GM21619 (cell line): ENCODE measurements around the gene ANKRD44.
A peak's percentile ranks its signal among the peaks of the same experiment; 100 is the strongest.
"Not testable (repeated sequence)": the region's sequence is repeated elsewhere in the genome, so short reads cannot be mapped to it uniquely, and the experiment has no call there.

Experiments used
- ATAC-seq: cut with Tn5 transposase; IDR thresholded peaks from one replicate; pipeline ENCODE4 v1.9.1; 2021; ENCODE audit not compliant: unreplicated experiment

ANKRD44 gene

GRCh38 chr2:197240421-197241041 is 70.0 kb downstream of the ANKRD44 start:
- no peak for ATAC-seq

DNA sequence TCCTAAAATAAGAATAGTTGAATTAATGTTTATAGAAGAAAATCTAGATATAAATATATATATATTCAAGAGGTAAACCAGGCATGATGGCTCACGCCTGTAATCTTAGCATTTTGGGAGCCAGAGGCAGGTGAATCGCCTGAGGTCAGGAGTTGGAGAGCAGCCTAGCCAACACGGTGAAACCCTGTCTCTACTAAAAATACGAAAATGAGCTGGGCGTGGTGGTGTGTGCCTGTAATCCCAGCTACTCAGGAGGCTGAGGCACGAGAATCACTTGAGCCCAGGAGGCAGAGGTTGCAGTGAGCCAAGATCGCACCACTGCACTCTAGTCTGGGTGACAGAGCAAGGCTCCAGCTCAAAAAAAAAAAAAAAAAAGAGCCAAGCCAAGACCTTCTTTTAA is 70.6 kb downstream of the ANKRD44 start:
- ATAC-seq = not testable (repeated sequence)

GRCh38 chr2:197239434-197239833 is 71.1 kb downstream of the ANKRD44 start:
- peak; percentile 55 for ATAC-seq

DNA sequence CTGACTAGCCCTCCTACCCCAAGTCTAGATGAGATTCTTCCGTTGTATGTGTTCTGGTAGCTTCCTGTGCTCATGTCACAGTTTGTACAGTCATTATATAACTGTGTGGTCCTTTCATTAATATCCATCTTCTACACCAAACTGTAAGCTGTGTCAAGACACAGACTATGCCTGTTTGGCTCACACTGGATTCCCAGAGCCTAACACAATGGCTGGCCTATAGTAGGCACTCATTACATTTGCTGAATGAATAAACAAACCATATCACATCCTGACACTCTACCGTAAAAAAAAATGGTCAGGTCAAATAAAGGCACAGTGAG is 72.6 kb downstream of the ANKRD44 start:
- ATAC-seq = peak; percentile 43

GRCh38 chr2:197237291-197238042 is 73.1 kb downstream of the ANKRD44 start:
- no peak for ATAC-seq

GRCh38 chr2:197236816-197237215 is 73.8 kb downstream of the ANKRD44 start:
- no peak for ATAC-seq

DNA sequence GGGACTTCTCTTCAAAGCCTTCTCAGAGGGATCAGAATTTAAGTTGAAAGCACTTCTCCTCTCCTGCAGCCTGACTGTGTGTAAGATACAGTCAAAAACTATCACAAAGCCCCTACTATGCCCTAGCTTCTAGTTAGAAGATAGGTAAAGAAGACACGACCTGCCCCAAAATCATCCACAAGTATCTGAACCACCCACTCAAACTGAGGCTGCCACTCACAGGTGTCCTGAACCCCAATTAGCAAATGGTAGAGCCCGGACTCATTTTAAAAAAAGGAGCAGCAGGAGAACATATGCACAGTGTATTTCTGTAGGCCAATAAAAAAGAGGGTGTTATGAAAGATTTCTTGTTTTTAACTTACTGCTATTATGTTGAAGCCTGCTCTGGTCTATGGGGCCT is 74.4 kb downstream of the ANKRD44 start:
- no peak for ATAC-seq

GRCh38 chr2:197235711-197236110 is 74.9 kb downstream of the ANKRD44 start:
- ATAC-seq = no peak

- no peak for ATAC-seq
These were observed 75.8 kb downstream of the ANKRD44 start for GRCh38 chr2:197234671-197235191.

DNA sequence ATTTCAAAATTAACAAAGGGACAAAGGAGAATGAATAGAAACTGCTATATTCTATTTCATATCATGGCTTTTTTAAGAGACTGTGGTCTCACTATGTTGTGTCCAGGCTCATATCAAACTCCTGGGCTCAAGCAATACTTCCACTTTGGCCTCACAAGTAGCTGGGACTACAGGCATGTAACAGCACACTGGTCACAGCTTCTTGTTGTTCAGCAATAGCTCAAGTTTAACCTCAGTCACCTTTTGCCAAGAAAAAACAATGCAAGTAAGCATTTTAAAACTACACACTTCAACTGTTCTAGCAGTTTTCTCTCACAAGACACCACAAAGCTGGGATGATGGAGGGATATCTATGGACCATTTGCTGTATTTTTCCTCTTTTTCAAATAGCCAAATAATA is 77.1 kb downstream of the ANKRD44 start:
- ATAC-seq = no peak

- no peak for ATAC-seq
These were observed 78.6 kb downstream of the ANKRD44 start for GRCh38 chr2:197232010-197232409.

DNA sequence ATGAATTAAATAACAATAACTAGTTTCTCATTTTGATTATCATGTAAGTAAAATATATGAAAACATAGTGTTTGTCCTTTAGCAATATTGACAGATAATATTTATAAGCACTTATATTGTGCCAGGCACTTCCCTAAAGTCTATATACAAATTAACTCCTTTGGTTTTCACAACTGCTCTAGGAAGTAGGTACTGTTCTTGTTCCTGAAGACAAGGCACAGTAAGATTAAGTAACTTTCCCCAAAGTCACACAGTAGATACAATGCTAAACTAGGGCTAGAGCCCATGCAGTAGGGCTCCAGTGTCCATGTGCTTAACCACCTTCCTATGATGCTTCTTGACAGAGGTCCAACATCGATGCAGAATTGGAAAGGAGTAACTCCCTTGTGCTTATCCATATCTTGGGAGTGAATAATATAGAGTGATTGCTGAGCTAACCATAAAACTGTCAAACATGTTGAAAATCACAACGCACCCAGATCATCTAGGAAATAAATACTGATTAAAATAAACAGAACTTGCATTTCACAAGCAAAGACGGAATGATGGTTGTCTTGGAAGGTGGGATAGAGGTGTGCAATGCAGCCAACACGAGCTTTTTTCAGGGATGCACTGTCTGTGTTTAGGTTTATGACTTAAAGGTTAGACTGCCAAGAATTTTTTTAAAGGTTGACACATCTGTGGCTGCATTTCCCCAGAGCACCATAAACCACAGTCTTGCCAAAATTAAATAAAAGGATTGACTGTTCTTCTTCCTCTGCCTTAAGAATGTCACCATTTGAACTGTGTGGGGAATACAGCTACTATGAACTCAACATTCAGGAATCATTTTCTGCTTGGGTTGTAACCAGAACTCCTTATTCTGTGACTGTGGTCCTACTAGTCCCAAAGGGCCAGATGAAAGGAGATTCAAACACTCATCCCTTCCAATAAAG is 80.8 kb downstream of the ANKRD44 start:
- no peak for ATAC-seq

DNA sequence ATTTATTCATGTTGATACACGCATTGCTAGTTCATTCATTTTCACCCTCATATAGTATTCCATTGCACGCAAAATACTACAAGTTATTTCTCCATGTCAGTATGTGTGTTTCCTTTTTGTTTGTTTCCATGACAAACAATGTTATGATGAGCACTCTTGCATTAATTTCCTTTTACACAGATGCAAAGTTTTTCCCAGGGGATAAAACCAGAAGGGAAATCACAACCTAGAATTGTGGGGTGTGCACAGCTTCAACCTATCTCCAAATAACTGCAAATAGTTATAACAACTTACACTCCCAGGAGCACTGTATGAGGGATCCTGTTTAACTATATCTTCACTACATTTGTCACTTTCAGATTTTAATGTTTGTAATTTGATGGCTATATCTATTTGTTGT is 87.1 kb downstream of the ANKRD44 start:
- ATAC-seq = no peak

DNA sequence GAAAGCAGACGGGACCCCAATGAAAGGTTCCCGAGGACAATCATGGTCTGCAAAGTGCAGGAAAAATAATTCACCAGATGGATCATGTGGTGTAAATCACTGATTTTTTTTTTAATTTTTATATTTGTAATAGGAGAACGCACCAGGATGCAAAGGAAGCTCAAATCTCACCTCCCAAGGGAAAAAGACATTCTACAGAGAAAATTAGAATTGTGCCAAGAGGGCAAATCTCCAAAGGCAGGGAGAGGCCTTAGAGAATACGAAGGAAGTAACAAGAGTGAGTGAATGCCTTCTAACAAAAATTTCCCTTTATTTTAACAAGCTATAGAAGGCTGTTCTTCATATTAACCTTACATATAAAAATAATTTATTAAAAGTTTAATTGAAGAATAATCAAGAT is 90.9 kb downstream of the ANKRD44 start:
- ATAC-seq = no peak

DNA sequence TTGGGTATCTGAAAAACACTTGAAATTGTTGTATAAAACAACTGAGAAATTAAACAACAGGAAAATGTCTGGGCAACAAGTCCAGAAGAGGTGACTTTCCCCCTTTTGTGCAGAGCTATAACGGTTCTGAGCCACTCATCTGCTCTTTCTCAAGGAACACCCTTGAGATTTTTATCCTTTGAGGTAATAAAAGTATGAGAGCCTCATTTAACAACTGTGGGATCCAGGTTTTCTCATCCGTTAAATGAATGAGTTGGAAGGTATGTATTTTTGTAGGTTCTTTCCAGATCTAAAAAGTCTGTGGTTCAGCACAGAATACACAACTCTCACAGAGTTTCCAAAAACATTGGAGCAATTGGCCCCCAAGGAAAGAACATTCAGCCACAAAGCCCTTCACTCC is 93.0 kb downstream of the ANKRD44 start:
- no peak for ATAC-seq

- ATAC-seq = peak; percentile 60
These were observed 94.1 kb downstream of the ANKRD44 start for GRCh38 chr2:197216361-197216979.

- peak; percentile 36 for ATAC-seq
These were observed 94.7 kb downstream of the ANKRD44 start for GRCh38 chr2:197215748-197216360.

DNA sequence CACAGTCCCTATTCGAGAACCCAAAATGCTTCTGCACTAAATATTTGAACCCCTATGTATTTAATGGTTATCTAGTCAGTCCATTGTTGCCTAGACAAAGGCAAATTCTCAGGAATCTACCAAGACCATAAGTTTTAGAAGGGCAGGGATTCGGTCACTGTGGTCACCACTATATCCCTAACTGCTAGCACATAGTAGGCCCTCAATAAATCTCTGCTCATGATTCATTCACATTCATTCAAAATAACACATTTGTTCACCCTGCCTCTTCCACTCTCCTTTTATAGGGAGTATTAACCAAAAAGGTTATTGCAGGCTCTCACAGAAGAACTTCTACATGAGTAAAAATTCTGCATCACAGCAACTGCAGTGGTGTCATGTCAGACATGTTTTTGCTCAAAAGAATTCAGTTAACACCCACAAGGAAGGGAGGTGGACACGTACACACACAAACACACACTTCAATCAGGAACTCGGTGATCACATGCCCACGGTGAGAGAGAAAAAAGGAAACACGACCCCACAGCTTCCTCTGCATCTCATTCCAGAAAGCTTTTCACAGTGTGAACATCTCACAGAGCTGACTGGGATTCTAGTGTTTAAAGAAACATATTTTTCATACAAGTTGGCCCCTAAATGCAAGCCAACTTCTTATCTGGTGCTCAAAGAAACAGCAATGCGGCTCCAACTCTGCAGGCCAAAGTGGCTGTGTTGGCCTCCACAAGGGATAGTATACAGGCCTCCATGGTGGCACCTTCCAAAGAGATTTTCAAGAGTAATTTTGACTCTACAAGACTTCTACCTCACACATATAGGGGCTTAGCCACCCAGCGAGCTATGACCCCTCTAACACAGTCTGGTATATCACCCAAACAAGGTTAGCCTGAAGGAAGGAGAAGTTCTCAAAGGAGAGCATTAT is 98.0 kb downstream of the ANKRD44 start:
- ATAC-seq = no peak

DNA sequence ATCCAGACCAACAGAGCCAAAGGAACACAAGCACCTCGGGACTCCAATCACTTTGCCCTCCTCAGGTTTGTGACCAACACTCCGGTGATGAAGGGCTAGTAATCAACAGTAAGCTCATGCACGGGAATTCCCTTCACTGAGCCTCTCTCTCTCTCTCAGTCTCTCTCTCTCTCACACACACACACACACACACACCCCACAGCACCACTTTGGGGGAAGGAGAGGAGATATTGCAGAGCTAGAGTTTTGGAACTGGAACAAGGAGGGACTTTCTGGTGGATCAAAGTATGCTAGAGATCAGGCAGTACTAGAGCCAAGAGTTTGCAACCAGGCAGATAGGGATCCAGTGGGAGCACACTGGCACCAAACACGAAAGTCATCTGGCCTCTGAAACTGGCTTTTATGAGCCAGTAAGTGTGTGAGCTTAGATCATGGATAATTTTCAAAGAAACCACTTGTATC is 98.7 kb downstream of the ANKRD44 start:
- ATAC-seq = no peak

DNA sequence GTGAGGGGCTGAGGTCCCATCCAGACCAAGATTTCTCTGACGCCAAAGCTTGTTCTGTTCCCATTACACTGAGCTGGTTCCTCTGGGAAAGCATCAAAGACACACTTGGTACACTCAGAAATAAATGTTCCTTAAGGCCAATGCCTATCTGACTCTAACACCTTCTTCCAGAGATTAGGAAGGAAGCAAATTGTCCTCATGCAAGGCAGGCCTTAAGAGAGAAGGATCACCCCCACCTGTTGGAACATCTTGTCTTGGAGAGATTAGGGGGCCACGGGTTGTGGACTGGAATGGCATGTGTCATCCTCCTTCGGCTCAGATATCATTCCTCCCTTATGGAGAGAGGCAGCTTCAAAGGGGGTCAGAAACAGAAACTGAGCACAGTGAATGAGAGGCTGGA is 100.2 kb downstream of the ANKRD44 start:
- no peak for ATAC-seq
